SIG-M5 treated with dmso at 0.1 percent for 504 hours (cell line): ENCODE measurements around the gene POTEH.
"Not testable (repeated sequence)": the region's sequence is repeated elsewhere in the genome, so short reads cannot be mapped to it uniquely, and the experiment has no call there.

Experiments
- DNase-seq: peaks from one replicate; lab custom pipeline; 2025; ENCODE audit not compliant: unreplicated experiment; lab: John Stamatoyannopoulos, UW

The POTEH gene

DNA sequence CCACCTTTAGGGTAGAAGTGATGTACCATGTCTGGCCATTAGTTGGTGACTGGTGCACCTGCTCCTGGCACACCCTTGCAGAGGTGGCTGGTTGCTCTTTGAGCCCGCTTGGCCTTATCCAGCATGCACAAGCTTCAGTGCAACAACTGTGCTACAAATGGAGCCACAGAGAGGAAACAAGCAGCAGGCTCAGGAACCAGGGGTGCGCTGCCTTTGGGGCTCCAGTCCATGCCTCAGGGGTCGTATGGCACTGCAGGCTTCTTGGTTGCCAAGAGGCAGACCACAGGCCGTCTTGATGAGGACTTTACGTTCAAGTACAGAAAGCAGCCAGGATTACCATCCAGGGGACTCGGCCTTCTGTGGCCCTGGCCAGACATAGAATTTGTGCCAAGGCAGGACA lies 44.6 kb downstream of the POTEH start:
- not testable (repeated sequence) for DNase-seq

DNA sequence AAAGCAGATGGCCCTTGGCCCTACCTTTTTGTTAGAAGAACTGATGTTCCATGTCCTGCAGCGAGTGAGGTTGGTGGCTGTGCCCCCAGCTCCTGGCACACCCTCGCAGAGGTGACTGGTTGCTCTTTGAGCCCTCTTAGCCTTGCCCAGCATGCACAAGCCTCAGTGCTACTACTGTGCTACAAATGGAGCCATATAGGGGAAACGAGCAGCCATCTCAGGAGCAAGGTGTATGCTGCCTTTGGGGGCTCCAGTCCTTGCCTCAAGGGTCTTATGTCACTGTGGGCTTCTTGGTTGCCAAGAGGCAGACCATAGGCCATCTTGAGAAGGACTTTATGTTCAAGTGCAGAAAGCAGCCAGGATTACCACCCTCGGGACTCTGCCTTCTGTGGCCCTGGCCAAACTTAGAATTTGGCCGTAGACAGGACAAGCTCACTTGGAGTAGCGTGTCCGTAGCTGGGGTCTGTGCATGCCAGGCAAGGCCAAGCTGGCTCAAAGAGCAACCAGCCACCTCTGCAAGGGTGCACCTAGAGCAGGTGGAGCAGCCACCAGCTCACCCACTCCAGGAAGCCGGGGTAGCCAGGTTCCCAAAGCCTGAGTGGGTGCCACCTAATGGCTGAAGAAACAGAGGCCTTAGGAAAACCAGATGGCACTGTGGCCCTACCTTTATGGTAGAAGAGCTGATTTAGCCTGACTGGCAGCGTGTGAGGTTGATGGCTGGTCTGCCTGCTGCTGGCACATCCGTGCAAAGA lies 48.5 kb downstream of the POTEH start:
- DNase-seq, result not testable (repeated sequence)

DNA sequence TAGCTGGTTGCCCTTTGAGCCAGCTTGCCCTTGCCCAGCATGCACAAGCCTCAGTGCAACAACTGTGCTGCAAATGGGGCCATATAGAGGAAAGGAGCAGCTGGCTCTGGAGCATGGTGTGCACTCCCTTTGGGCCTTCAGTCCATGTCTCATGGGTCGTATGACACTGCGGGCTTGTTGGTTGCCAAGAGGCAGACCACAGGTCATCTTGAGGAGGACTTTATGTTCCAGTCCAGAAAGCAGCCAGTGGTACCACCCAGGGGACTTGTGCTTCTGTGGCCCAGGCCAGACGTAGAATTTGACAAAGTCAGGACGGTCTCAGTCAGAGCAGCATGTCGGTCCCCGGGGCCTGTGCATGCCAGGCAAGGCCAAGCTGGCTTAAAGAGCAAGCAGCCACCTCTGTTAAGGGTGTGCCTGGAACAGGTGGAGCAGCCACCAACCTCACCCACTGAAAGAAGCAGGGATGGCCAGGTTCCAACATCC lies 49.1 kb downstream of the POTEH start:
- not testable (repeated sequence) for DNase-seq

DNA sequence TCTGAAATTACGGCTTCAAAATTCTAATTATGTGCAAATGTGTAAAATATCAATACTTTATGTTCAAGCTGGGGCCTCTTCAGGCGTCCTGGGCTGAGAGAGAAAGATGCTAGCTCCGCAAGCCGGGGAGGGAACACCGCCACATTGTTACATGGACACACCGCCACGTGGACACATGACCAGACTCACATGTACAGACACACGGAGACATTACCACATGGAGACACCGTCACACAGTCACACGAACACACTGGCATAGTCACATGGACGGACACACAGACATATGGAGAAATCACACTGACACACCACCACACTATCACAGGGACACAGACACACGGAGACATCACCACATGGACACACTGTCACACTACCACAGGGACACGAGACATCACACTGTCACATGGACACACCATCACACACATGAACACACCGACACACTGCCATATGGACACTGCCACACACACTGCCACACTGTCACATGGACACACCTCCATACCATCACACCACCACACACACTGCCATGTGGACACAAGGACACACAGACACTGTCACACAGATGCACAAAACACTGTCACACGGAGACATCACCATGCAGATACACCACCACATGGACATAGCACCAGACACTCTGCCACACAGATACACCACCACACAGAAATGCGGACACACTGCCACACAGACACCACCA lies 58.0 kb downstream of the POTEH start:
- not testable (repeated sequence) for DNase-seq

GRCh38 chr22:15749181-15749970 lies 59.5 kb downstream of the POTEH start:
- DNase-seq, result not testable (repeated sequence)

- DNase-seq, result not testable (repeated sequence)
Observed at GRCh38 chr22:15759443-15760097, 69.7 kb downstream of the POTEH start.

DNA sequence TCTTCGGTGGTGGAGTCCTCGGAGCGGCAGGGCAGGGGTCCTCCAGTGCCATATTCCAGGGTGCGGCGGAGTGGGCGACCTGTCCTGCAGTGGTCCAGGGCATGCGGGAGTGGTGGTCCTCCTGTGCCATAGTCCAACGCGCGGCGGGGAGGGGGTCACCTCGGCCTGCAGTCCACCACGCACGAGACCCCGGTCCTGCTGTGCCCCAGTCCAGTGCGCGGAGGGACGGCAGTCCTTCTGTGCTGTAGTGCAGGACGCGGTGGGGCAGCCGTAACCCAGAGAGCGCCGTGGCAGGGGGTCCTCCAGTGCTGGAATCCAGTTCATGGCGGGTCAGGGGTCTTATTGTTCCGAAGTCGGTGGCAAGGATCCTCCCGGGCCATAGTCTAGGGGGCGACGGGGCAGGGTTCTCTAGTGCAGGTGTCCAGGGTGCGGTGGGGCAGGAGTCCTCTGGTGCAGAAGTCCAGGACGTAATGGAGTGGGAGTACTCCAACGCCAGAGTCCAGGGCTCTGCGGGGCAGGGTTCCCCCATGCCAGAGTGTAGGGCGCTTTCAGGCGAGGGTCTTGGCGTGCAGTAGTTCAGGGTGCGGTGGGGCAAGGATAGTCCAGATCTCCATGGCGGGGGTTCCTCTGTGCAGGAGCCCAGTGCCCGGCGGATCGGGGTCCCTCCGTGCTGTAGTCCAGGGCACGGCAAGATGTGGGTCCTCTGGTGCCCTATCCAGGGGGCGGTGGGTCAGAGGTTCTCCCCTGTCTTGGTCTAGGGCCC lies 70.7 kb downstream of the POTEH start:
- DNase-seq, result not testable (repeated sequence)

DNA sequence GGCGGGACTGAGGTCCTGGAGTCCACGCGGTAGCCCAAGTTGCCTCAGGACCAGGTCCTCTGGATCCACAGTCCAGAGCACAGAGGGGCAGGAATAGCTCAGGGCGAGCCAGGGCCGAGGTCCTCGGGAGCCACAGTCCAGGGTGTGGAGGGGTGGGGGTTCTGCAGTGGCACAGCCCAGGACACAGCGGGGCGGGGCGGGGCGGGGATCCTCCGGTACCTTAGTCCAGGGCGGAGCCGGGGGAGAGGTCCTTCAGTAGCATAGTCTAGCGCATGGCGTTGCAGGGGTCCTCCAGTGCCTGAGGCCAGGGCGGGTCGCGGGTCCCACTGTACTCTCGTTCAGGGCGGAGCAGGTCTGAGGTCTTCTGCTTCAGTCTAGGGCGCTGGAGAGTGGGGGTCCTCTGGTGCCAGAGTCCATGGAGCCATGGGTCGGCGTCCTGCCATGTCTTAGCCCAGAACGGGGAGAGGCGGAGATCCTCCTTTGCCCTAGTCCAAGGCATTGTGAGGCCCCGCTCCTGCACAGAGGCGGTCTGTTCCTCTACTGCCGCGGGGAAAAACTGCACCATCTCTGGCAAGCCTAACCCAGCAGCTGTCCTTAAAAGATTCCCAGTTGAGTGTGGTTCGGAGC lies 71.4 kb downstream of the POTEH start:
- DNase-seq, result not testable (repeated sequence)

DNA sequence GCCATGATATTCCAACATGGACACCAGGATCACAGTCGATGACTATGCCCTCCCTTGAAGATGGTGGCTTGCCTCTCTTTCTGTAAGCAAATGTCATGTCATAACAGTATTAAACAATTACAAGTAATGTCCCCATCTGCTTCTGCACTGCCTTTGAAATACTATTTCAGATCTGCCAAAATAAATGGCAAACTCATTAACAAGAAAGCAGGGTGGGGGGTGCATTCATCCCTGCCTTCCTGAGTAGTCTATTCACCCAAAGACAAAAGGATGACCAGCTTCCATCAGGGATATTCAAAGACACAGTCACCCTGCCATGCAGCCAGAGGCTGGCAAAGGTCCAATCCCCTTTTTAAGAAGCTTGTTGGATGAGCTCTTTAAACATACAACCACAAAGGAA lies 73.7 kb downstream of the POTEH start:
- not testable (repeated sequence) for DNase-seq
